Epithelial cell of proximal tubule (primary cell): ENCODE data around the gene ACO2. TPM values are rescaled to one million over a fixed set of nuclear protein-coding genes. Genes with fewer than 3 reads are reported as not detected.

ENCODE experiments used
- DNase-seq: peaks from one replicate; pipeline ENCODE4 v3.0.0-alpha.2; 2011; ENCODE audit warnings: low read depth
- H3K4me3 ChIP-seq: 2 replicates; pipeline ENCODE4 v1.5.1; 2011; ENCODE audit warnings: low read depth, mild to moderate bottlenecking, low read length
- total RNA-seq: library from RNA; depleted of rRNA; stranded (reverse); fragments of >200 nt; gene quantifications from 2 replicates; pipeline ENCODE4 v1.2.3, GENCODE V29; 2015
- TF ChIP-seq, protein P1 (sequence below): conservative IDR thresholded peaks from 2 replicates; pipeline ENCODE4 v1.5.1; 2012; ENCODE audit warnings: low read depth, mild to moderate bottlenecking, low read length

The ACO2 gene
- total RNA-seq, 1 donor from 2014 or later, result 58.8 TPM

DNA sequence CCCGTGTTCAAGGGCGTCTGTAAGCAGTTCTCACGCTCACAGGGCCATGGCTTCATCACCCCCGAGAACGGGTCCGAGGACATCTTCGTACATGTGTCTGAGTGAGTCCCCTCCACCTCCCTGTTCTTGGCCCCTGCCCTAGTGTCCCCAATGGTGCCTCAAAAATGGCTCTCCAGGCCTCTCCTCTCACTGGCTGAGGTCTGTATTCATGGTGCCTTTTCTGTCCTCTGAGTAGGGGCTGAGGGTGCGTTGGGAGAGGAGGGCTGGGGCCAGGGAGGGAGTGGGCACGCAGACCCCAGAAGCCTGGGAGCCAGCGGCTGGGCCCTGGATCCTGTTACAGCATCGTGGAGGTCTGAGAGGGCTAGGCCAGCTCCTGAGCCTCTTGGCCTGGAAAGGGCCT lies 104.8 kb downstream of the ACO2 start:
- DNase-seq, result no peak
- TF ChIP-seq, protein P1, sequence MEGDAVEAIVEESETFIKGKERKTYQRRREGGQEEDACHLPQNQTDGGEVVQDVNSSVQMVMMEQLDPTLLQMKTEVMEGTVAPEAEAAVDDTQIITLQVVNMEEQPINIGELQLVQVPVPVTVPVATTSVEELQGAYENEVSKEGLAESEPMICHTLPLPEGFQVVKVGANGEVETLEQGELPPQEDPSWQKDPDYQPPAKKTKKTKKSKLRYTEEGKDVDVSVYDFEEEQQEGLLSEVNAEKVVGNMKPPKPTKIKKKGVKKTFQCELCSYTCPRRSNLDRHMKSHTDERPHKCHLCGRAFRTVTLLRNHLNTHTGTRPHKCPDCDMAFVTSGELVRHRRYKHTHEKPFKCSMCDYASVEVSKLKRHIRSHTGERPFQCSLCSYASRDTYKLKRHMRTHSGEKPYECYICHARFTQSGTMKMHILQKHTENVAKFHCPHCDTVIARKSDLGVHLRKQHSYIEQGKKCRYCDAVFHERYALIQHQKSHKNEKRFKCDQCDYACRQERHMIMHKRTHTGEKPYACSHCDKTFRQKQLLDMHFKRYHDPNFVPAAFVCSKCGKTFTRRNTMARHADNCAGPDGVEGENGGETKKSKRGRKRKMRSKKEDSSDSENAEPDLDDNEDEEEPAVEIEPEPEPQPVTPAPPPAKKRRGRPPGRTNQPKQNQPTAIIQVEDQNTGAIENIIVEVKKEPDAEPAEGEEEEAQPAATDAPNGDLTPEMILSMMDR, result no peak
- no peak overlapping the region for H3K4me3 ChIP-seq

DNA sequence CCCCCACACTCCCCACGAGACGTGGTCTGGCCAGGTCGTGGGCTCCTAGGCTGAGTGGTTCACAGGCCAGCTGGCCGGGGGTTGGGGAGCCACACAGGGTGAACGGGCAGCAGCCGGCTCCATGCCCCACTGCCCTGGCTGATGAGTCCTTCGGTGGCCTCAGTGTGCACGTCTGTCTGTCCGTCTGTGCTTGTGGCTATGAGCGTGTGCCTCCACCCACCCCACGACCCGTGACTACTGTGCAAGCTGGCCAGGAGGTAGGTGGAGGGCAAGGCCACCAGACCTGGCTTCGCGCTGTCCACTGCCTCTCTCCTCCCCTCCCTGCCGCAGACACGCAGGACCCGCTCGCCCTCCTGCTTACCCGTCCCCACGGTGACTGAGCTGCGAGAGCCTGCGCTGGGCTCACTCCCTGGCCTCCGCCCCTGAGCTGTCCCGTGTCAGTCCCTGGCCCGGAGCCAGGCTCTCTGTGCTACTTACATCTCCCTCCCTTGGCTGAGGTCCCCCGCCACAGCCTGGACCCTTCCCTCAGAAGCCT lies 106.0 kb downstream of the ACO2 start:
- H3K4me3 ChIP-seq, result no peak overlapping the region
- TF ChIP-seq, protein P1, result no peak
- DNase-seq, result no peak

DNA sequence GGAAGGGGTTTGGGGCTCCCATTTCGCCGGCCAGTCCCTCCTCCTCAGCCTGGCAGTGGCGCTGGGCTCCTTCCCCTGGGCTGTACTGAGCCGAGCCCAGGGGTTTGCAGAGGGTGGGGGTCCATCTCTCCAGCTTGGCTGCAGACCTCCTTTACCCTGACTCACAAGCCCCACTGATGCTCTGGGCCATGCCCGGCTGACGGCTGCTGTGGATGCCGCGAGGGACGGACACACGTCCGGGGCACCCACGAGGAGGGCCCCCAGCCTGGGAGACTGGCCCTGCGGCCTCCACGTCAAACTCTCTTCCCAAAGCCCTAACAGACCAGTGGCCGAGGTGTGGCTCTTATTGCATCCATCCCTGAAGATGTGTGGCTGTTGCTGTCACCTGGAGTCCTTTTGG lies 106.6 kb downstream of the ACO2 start:
- TF ChIP-seq, protein P1, result no peak
- no peak overlapping the region for H3K4me3 ChIP-seq
- no peak for DNase-seq

DNA sequence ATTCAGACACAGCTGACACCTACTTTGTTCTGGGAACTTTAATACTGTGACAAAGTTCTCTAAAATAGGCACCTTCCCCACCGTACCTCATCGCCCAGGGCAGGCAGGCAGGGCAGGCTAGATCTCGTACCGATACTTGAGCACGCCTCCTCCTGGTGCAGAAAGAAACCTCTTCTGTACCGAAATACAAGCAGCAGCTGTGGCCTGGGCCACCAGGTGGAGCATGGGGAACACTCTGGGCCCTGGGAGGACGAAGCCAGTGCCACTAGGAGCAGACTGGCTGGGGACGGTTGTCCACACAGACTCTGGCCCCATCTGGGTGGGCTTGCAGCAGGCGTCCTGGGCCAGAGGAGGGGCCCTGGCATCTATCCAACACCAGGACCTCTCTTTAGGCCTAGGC lies 108.0 kb downstream of the ACO2 start:
- no peak for DNase-seq
- H3K4me3 ChIP-seq, result no peak overlapping the region
- TF ChIP-seq, protein P1, result peak; percentile 84

DNA sequence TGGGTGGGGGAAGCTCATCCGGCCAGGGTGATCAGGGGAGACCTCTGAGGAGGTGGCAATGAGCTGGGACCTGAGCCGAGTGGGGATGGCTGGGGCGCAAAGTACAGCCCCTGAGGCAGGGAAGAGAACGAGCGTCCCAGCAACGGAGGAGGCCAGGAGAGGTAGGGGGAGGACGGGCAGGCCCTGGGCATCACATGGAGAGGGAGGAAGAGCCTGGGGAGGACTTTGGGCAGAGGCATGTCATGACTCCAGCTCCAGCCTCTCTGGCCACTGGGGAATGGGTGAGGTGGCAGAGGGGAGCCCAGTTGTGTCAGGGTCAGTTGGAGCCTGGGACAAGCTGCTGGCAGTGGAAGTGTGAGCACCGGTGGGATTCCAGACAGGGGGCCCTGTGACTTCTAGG lies 109.2 kb downstream of the ACO2 start:
- H3K4me3 ChIP-seq, result no peak overlapping the region
- DNase-seq, result no peak
- TF ChIP-seq, protein P1, result no peak

Other genes with a start within 250 kb of the ACO2 start
- gene CHADL, start 228.2 kb upstream of the ACO2 start, total RNA-seq, result 0.87 and 1.3 TPM in 2 replicates
- 251 and 275 TPM in 2 replicates for gene RANGAP1, start 182.9 kb upstream of the ACO2 start, total RNA-seq
- gene ZC3H7B, start 167.6 kb upstream of the ACO2 start, total RNA-seq, result 55.6 and 75.5 TPM in 2 replicates
- 0.81 and 1.8 TPM in 2 replicates for gene TEF, start 87.2 kb upstream of the ACO2 start, total RNA-seq
- 31.8 and 33.4 TPM in 2 replicates for gene TOB2, start 22.3 kb upstream of the ACO2 start, total RNA-seq
- gene PHF5A, start 425 bp upstream of the ACO2 start, total RNA-seq, result 61.1 and 82.3 TPM in 2 replicates
- gene POLR3H, start 75.4 kb downstream of the ACO2 start, total RNA-seq, result 9.5 and 17.0 TPM in 2 replicates
- gene CSDC2, start 91.9 kb downstream of the ACO2 start, total RNA-seq, result 3.6 and 4.3 TPM in 2 replicates
- 34.1 and 61.2 TPM in 2 replicates for gene PMM1, start 120.7 kb downstream of the ACO2 start, total RNA-seq
- 21.8 and 180 TPM in 2 replicates for gene DESI1, start 151.9 kb downstream of the ACO2 start, total RNA-seq
- gene XRCC6, start 152.2 kb downstream of the ACO2 start, total RNA-seq, result 368 and 606 TPM in 2 replicates
- 183 and 246 TPM in 2 replicates for gene SNU13, start 219.8 kb downstream of the ACO2 start, total RNA-seq
- 0.14 and 0.35 TPM in 2 replicates for gene MEI1, start 230.4 kb downstream of the ACO2 start, total RNA-seq